Fibroblast of lung (primary cell): ENCODE measurements around the gene SCYGR1. TPM values are rescaled to one million over a fixed set of nuclear protein-coding genes. Genes with fewer than 3 reads are reported as not detected.
A peak's percentile ranks its signal among the peaks of the same experiment; 100 is the strongest.

Experiments used
- DNase-seq, 2 donors: peaks; one replicate each; pipeline versions ENCODE4 v3.0.0 to v3.0.0-alpha.2; 2010; ENCODE audit warnings: low read depth in 2 of 2
- H2AFZ ChIP-seq: 2 replicates; pipeline ENCODE4 v1.5.1; 2012; ENCODE audit warnings: low read length, control low read depth, inconsistent platforms
- H3K27ac ChIP-seq: 2 replicates; pipeline ENCODE4 v1.5.1; 2011; ENCODE audit warnings: low read length, control low read depth; ENCODE audit not compliant: insufficient read depth
- H3K27me3 ChIP-seq: 2 replicates; pipeline ENCODE4 v1.5.1; 2011; ENCODE audit warnings: mild to moderate bottlenecking, low read length; ENCODE audit not compliant: control insufficient read depth, insufficient read depth
- H3K36me3 ChIP-seq: 2 replicates; pipeline ENCODE4 v1.5.1; 2011; ENCODE audit warnings: low read length; ENCODE audit not compliant: control insufficient read depth, insufficient read depth
- H3K4me1 ChIP-seq: 2 replicates; pipeline ENCODE4 v1.5.1; 2011; ENCODE audit warnings: low read length; ENCODE audit not compliant: control insufficient read depth, insufficient read depth; ENCODE audit errors: extremely low read depth
- H3K4me2 ChIP-seq: 2 replicates; pipeline ENCODE4 v1.5.1; 2011; ENCODE audit warnings: low read length, control low read depth; ENCODE audit not compliant: insufficient read depth; ENCODE audit errors: extremely low read depth
- H3K4me3 ChIP-seq, 4 experiments: fragments of 200-600 bp in 1 of 4; sonication (generic) in 1 of 4; replicated peaks in 1 of 4; 2 replicates each; pipeline ENCODE4 v1.5.1; 2011 to 2016; ENCODE audit warnings: low read length in 4 of 4, low read depth in 3 of 4, mild to moderate bottlenecking in 3 of 4, control low read depth in 2 of 4, inconsistent platforms in 1 of 4, mixed read lengths in 1 of 4; ENCODE audit not compliant: insufficient read depth in 1 of 4; ENCODE audit errors: control extremely low read depth in 1 of 4
- H3K79me2 ChIP-seq: 2 replicates; pipeline ENCODE4 v1.5.1; 2012; ENCODE audit warnings: mild to moderate bottlenecking, low read length, inconsistent platforms; ENCODE audit not compliant: control insufficient read depth, insufficient read depth
- H3K9ac ChIP-seq: 2 replicates; pipeline ENCODE4 v1.5.1; 2011; ENCODE audit warnings: mild to moderate bottlenecking, low read length, control low read depth; ENCODE audit not compliant: insufficient read depth
- H3K9me3 ChIP-seq: 2 replicates; pipeline ENCODE4 v1.5.1; 2012; ENCODE audit warnings: low read depth, low read length; ENCODE audit not compliant: control insufficient read depth, insufficient read depth
- H4K20me1 ChIP-seq: 2 replicates; pipeline ENCODE4 v1.5.1; 2011; ENCODE audit warnings: low read length; ENCODE audit not compliant: control insufficient read depth, insufficient read depth; ENCODE audit errors: extremely low read depth
- EZH2 ChIP-seq: IDR thresholded peaks from 2 replicates; pipeline ENCODE4 v1.5.1; 2012; ENCODE audit warnings: low read length, control low read depth, mild to moderate bottlenecking; ENCODE audit errors: missing control alignments
- polyA plus RNA-seq, 2 donors: library from polyadenylated mRNA; depleted of rRNA in 1 of 2; stranded (reverse) in 1 of 2; unstranded in 1 of 2; fragments of >200 nt; gene quantifications; 2 replicates each; pipeline ENCODE4 v1.2.1, GENCODE V29; 2011 to 2012; ENCODE audit warnings: missing spikeins in 1 of 2
- total RNA-seq: library from RNA; depleted of rRNA; stranded (reverse); fragments of >200 nt; gene quantifications from 2 replicates; pipeline ENCODE4 v1.2.1, GENCODE V29; 2014
- TF ChIP-seq, protein P1 (sequence below), 2 donors: IDR thresholded peaks in 1 of 2; conservative IDR thresholded peaks in 1 of 2; 1 replicate in 1 of 2; 2 replicates in 1 of 2; pipeline ENCODE4 v1.5.1; 2011 to 2012; ENCODE audit warnings: low read length in 2 of 2, control low read depth in 1 of 2, inconsistent platforms in 1 of 2, low read depth in 1 of 2, mild to moderate bottlenecking in 1 of 2

The SCYGR1 gene
- total and polyA plus RNA-seq, 2 donors (not counting 1 experiment from before 2014, with no cell fraction given): not detected

- H3K4me3 ChIP-seq: no peak overlapping the region
- H3K27me3 ChIP-seq: no peaks in the 10 kb centered on the region
- no peak overlapping the region for H3K4me2 ChIP-seq
- H3K4me1 ChIP-seq: peaks cover 14% of the 10 kb centered on the region
- H3K36me3 ChIP-seq: no peaks in the 10 kb centered on the region
- no peaks in the 10 kb centered on the region for H3K79me2 ChIP-seq
- DNase-seq: no peak
- no peaks in the 10 kb centered on the region for H3K9me3 ChIP-seq
- H3K9ac ChIP-seq: no peak overlapping the region
- TF ChIP-seq, protein P1, sequence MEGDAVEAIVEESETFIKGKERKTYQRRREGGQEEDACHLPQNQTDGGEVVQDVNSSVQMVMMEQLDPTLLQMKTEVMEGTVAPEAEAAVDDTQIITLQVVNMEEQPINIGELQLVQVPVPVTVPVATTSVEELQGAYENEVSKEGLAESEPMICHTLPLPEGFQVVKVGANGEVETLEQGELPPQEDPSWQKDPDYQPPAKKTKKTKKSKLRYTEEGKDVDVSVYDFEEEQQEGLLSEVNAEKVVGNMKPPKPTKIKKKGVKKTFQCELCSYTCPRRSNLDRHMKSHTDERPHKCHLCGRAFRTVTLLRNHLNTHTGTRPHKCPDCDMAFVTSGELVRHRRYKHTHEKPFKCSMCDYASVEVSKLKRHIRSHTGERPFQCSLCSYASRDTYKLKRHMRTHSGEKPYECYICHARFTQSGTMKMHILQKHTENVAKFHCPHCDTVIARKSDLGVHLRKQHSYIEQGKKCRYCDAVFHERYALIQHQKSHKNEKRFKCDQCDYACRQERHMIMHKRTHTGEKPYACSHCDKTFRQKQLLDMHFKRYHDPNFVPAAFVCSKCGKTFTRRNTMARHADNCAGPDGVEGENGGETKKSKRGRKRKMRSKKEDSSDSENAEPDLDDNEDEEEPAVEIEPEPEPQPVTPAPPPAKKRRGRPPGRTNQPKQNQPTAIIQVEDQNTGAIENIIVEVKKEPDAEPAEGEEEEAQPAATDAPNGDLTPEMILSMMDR (conservative IDR thresholded peaks at IDR 0.05 in 1 of 2, IDR thresholded peaks at IDR 0.05 in 1 of 2; ENCODE audit: low read depth in 1 of 2, low read length in 2 of 2): no peak
- TF ChIP-seq EZH2: no peak
- H3K27ac ChIP-seq: peak overlapping the region; percentile 51
- no peaks in the 10 kb centered on the region for H4K20me1 ChIP-seq
- no peak overlapping the region for H2AFZ ChIP-seq
These were observed 17.7 kb downstream of the SCYGR1 start for GRCh38 chr2:227370092-227370491.

- Histone ChIP-seq H3K9me3 (no peaks in the 10 kb centered on the region), H3K4me3 (no peak overlapping the region), H3K79me2 (no peaks in the 10 kb centered on the region), H3K4me1 (peaks cover 19% of the 10 kb centered on the region), H3K27ac (no peak overlapping the region), H2AFZ (no peak overlapping the region), H3K4me2 (no peak overlapping the region), H3K36me3 (no peaks in the 10 kb centered on the region), H3K27me3 (no peaks in the 10 kb centered on the region), H3K9ac (no peak overlapping the region), H4K20me1 (no peaks in the 10 kb centered on the region)
- DNase-seq: no peak
- TF ChIP-seq, protein P1 (conservative IDR thresholded peaks at IDR 0.05 in 1 of 2, IDR thresholded peaks at IDR 0.05 in 1 of 2; ENCODE audit: low read depth in 1 of 2, low read length in 2 of 2): no peak
- TF ChIP-seq EZH2: no peak
These were observed 19.2 kb downstream of the SCYGR1 start for GRCh38 chr2:227368574-227368973.

DNA sequence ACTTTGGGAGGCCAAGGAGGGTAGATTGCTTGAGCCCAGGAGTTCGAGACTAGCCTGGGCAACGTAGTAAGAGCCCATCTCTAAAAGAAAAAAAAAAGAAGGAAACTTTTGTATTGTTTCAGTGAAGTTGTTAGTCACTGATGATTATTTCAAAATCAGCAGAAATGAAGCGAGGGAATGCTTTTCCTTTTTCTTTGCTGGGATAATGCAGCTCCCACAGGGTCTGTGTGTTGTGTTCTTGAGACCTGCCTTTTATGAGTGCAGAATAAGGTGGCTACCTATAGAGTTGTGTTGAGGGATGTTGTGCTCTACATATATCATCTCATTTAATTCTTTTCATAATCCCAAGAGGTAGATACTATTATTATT lies 20.3 kb downstream of the SCYGR1 start:
- Histone ChIP-seq H4K20me1 (no peaks in the 10 kb centered on the region), H3K9ac (no peak overlapping the region), H3K9me3 (no peaks in the 10 kb centered on the region), H3K79me2 (no peaks in the 10 kb centered on the region), H3K27me3 (no peaks in the 10 kb centered on the region), H3K36me3 (no peaks in the 10 kb centered on the region), H3K4me2 (no peak overlapping the region), H3K4me1 (peaks cover 19% of the 10 kb centered on the region), H3K27ac (peak overlapping the region; percentile 65), H2AFZ (no peak overlapping the region), H3K4me3 (no peak overlapping the region)
- no peak for DNase-seq
- TF ChIP-seq EZH2: no peak
- TF ChIP-seq, protein P1 (conservative IDR thresholded peaks at IDR 0.05 in 1 of 2, IDR thresholded peaks at IDR 0.05 in 1 of 2; ENCODE audit: low read depth in 1 of 2, low read length in 2 of 2): no peak
